Colonic mucosa (tissue), 4 donors: ENCODE measurements around the gene OR52E2. TPM values are rescaled to one million over a fixed set of nuclear protein-coding genes. Genes with fewer than 3 reads are reported as not detected.

Experiments
- DNase-seq: peaks from one replicate; pipeline ENCODE4 v3.0.0-alpha.2; 2020
- H3K27ac ChIP-seq: fragments of 200-600 bp; one replicate; pipeline ENCODE4 v1.8.0; 2021
- H3K27me3 ChIP-seq: fragments of 200-600 bp; one replicate; pipeline ENCODE4 v1.8.0; 2021
- H3K36me3 ChIP-seq: fragments of 200-600 bp; one replicate; pipeline ENCODE4 v1.8.0; 2021
- H3K4me1 ChIP-seq: fragments of 200-600 bp; one replicate; pipeline ENCODE4 v1.8.0; 2021; ENCODE audit warnings: mild to moderate bottlenecking
- H3K4me3 ChIP-seq: fragments of 200-600 bp; one replicate; pipeline ENCODE4 v1.8.0; 2021
- H3K9ac ChIP-seq, 2 donors: one replicate each; pipeline ENCODE4 v1.7.0; 2013; ENCODE audit warnings: control low read depth in 2 of 2, low read depth in 2 of 2, low read length in 2 of 2
- H3K9me3 ChIP-seq: fragments of 200-600 bp; one replicate; pipeline ENCODE4 v1.8.0; 2021
- intact Hi-C: fragments of 100-400 bp; cut with DNase I; formaldehyde crosslinking; loops from one replicate; pipeline ENCODE4 v1.14.1; 2022
- total RNA-seq, 2 donors: library from RNA; stranded (reverse); fragmentation: NEBNext Ultra II Directional in 1 of 2; extraction: Animal tissue kit (Norgen Biotek cat#: 25700) in 1 of 2; gene quantifications; one replicate each; pipeline ENCODE4 v1.2.1, GENCODE V29; 2021
- TF ChIP-seq, protein P1 (sequence below): fragments of 200-600 bp; IDR thresholded peaks from one replicate; pipeline ENCODE4 v1.8.0; 2022; ENCODE audit warnings: antibody characterized with exemption, mild to moderate bottlenecking
- donor health status: healthy.
- donor health status: DM: no; HTN: no; CAD: no.
- donor health status: DM: no; HTN: no; CAD: no.

The OR52E2 gene
- total RNA-seq, 2 donors from 2014 or later: not detected

GRCh38 chr11:5021996-5022395, 37.4 kb downstream of the OR52E2 start:
- intact Hi-C loops: no loop called here
- Histone ChIP-seq H3K9me3 (no peaks in the 10 kb centered on the region), H3K4me3 (no peak overlapping the region), H3K27ac (no peak overlapping the region), H3K4me1 (no peaks in the 10 kb centered on the region), H3K9ac (no peak overlapping the region), H3K27me3 (no peaks in the 10 kb centered on the region), H3K36me3 (no peaks in the 10 kb centered on the region)
- DNase-seq: no peak
- TF ChIP-seq, protein P1, sequence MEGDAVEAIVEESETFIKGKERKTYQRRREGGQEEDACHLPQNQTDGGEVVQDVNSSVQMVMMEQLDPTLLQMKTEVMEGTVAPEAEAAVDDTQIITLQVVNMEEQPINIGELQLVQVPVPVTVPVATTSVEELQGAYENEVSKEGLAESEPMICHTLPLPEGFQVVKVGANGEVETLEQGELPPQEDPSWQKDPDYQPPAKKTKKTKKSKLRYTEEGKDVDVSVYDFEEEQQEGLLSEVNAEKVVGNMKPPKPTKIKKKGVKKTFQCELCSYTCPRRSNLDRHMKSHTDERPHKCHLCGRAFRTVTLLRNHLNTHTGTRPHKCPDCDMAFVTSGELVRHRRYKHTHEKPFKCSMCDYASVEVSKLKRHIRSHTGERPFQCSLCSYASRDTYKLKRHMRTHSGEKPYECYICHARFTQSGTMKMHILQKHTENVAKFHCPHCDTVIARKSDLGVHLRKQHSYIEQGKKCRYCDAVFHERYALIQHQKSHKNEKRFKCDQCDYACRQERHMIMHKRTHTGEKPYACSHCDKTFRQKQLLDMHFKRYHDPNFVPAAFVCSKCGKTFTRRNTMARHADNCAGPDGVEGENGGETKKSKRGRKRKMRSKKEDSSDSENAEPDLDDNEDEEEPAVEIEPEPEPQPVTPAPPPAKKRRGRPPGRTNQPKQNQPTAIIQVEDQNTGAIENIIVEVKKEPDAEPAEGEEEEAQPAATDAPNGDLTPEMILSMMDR: no peak

- DNase-seq: no peak
- intact Hi-C loops: no loop called here
- H3K36me3 ChIP-seq: no peaks in the 10 kb centered on the region
- H3K4me1 ChIP-seq: no peaks in the 10 kb centered on the region
- TF ChIP-seq, protein P1: no peak
- no peak overlapping the region for H3K9ac ChIP-seq
- no peaks in the 10 kb centered on the region for H3K9me3 ChIP-seq
- no peak overlapping the region for H3K4me3 ChIP-seq
- no peak overlapping the region for H3K27ac ChIP-seq
- H3K27me3 ChIP-seq: no peaks in the 10 kb centered on the region
Measured at GRCh38 chr11:5013012-5013411, 46.4 kb downstream of the OR52E2 start.

DNA sequence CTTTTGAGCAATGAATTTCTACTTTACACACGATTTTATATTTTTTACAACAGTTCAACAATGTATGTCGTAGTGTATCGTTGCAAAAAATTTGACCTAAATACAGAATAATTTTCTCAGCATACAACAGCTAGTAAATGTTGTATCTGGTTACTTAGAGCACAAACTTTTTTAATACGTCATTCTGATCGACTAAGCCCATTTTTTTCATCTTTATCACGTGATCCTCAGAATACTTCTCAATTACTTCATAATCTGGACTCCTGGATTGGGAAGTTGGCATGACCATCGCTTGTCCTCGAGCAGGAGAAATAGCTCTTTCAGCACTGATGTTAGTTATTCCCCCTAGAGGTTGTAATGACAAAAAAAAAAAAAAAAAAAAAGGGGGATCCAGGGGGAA, 48.2 kb downstream of the OR52E2 start:
- H3K9me3 ChIP-seq: no peaks in the 10 kb centered on the region
- TF ChIP-seq, protein P1: no peak
- no peaks in the 10 kb centered on the region for H3K36me3 ChIP-seq
- intact Hi-C loops: no loop called here
- no peaks in the 10 kb centered on the region for H3K4me1 ChIP-seq
- no peak overlapping the region for H3K9ac ChIP-seq
- DNase-seq: no peak
- H3K4me3 ChIP-seq: no peak overlapping the region
- no peak overlapping the region for H3K27ac ChIP-seq
- H3K27me3 ChIP-seq: no peaks in the 10 kb centered on the region

Other genes starting within 250 kb of the OR52E2 start
- not detected for gene OR51F2, start 238.3 kb downstream of the OR52E2 start, total RNA-seq
- not detected for gene OR51S1, start 210.4 kb downstream of the OR52E2 start, total RNA-seq
- gene OR51T1, start 177.7 kb downstream of the OR52E2 start, total RNA-seq: not detected
- not detected for gene OR51A7, start 155.8 kb downstream of the OR52E2 start, total RNA-seq
- not detected for gene OR51G2, start 140.3 kb downstream of the OR52E2 start, total RNA-seq
- gene OR51G1, start 135.3 kb downstream of the OR52E2 start, total RNA-seq: not detected
- not detected for gene OR51A4, start 112.0 kb downstream of the OR52E2 start, total RNA-seq
- not detected for gene OR51A2, start 103.9 kb downstream of the OR52E2 start, total RNA-seq
- not detected for gene OR51L1, start 64.8 kb downstream of the OR52E2 start, total RNA-seq
- gene OR52J3, start 13.1 kb downstream of the OR52E2 start, total RNA-seq: not detected
- gene OR52E1, start 9.9 kb upstream of the OR52E2 start, total RNA-seq: not detected
- gene OR52A5, start 78.7 kb upstream of the OR52E2 start, total RNA-seq: not detected
- gene OR52A1, start 95.1 kb upstream of the OR52E2 start, total RNA-seq: not detected
- gene OR51V1, start 141.1 kb upstream of the OR52E2 start, total RNA-seq: not detected
- gene HBB, start 167.4 kb upstream of the OR52E2 start, total RNA-seq: 100 to 1,000 TPM in 1 of 2 donors, 1 to 10 TPM in 1; 3.0 to 113 TPM
- not detected for gene HBD, start 174.9 kb upstream of the OR52E2 start, total RNA-seq
- gene HBG1, start 190.2 kb upstream of the OR52E2 start, total RNA-seq: 1 to 10 TPM in 1 of 2 donors, not detected in 1; 5.7 TPM
- gene HBG2, start 195.2 kb upstream of the OR52E2 start, total RNA-seq: 10 to 100 TPM in 1 of 2 donors, not detected in 1; 14.9 TPM
- gene HBE1, start 210.3 kb upstream of the OR52E2 start, total RNA-seq: 1 to 10 TPM in 1 of 2 donors, not detected in 1; 4.0 TPM
- gene OR51B4, start 242.3 kb upstream of the OR52E2 start, total RNA-seq: not detected